ENCODE measurements around the gene ATL2. TPM values are rescaled to one million over a fixed set of nuclear protein-coding genes. Genes with fewer than 3 reads are reported as not detected.

ATL2 gene
- total RNA-seq, 1 donor from 2014 or later = 68.1 TPM

GRCh38 chr2:38248707-38249106 is 128.4 kb downstream of the ATL2 start:
- no peak for DNase-seq (ENCODE audit: low spot score)

- no peak for DNase-seq (ENCODE audit: low spot score)
Measured at GRCh38 chr2:38248255-38248654, 128.8 kb downstream of the ATL2 start.

- DNase-seq (ENCODE audit: low spot score) = no peak
Measured at GRCh38 chr2:38246105-38246504, 131.0 kb downstream of the ATL2 start.

DNA sequence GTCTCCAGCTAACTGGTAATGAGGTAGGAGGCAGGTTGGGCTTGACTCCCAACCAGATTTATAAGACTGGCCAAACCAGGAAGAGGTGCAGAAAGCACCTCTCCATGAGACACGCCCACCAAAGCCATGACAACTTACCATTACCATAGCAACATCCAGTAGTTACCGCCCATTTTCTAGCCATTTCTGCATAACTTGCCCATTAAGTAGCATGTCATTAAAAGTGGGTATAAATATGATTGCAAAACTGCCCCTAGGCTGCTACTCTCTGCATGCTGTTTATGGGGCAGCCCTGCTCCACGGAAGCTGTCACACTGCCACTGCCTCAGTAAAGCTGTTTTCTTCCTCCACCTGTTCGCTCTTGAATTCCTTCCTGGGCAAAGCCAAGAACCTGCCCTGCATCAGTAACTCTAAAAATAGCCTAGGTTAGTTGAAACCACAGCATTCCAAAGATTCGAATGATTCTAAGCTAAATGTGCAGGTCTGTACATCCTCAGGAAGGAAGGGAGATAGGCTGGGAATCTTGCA is 131.9 kb downstream of the ATL2 start:
- DNase-seq (ENCODE audit: low spot score) = no peak

DNA sequence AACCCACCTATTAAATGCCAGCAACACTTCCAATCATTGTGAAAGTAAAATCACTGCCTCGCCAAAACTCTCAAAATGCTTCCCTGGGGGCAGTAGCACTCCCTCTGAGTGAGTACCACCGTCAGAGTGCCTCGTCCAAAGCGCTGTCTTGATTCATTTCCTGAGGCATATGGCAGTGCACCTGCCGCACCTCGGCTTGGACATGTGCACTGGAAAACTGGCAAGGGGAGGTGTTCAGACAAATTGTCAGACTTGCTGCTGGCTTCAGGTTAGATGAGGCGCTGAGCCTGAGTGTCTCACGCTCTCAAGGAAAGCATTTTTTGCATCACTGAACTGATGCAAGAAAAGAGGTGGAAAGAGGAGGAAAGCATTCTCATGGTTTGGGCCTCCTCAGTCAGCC is 132.8 kb downstream of the ATL2 start:
- no peak for DNase-seq (ENCODE audit: low spot score)

Other genes starting within 250 kb of the ATL2 start
- gene HNRNPLL, start 225.7 kb upstream of the ATL2 start, total RNA-seq (ENCODE audit: insufficient read depth, low replicate concordance) = 49.6 TPM

Data from umbilical cord (tissue), 2 donors.